Measurements from ENCODE around the gene KRT23.

KRT23 gene

GRCh38 chr17:40975516-40975915, 38.1 kb upstream of the KRT23 start:
- DNase-seq (ENCODE audit: insufficient read length, low spot score) (no peak), FAIRE-seq (no peak)
- no peak for TF ChIP-seq CTCF (IDR thresholded peaks at IDR 0.05; ENCODE audit: insufficient read depth, missing control alignments)

- FAIRE-seq (no peak), DNase-seq (ENCODE audit: insufficient read length, low spot score) (no peak)
- TF ChIP-seq CTCF (IDR thresholded peaks at IDR 0.05; ENCODE audit: insufficient read depth, missing control alignments) = no peak
Measured at GRCh38 chr17:40974366-40974765, 36.9 kb upstream of the KRT23 start.

GRCh38 chr17:40967582-40967981, 30.1 kb upstream of the KRT23 start:
- TF ChIP-seq CTCF (IDR thresholded peaks at IDR 0.05; ENCODE audit: insufficient read depth, missing control alignments) = no peak
- DNase-seq (ENCODE audit: insufficient read length, low spot score) (no peak), FAIRE-seq (no peak)

- TF ChIP-seq CTCF (IDR thresholded peaks at IDR 0.05; ENCODE audit: insufficient read depth, missing control alignments) = no peak
- FAIRE-seq = no peak
Measured at GRCh38 chr17:40966848-40967247, 29.4 kb upstream of the KRT23 start, which contains the start of gene KRT39. KRT39 (minus strand) TSS chr17:40966948; CDS start chr17:40966856, 92 bp downstream.

GRCh38 chr17:40963838-40964237, 26.4 kb upstream of the KRT23 start:
- peak; percentile 70 for TF ChIP-seq CTCF (IDR thresholded peaks at IDR 0.05; ENCODE audit: insufficient read depth, missing control alignments)
- DNase-seq (ENCODE audit: insufficient read length, low spot score) (no peak), FAIRE-seq (no peak)

More at GRCh38 chr17:40966848-40967247, 29.4 kb upstream of the KRT23 start, which contains the start of gene KRT39:
- no peak for DNase-seq (ENCODE audit: insufficient read length, low spot score)

- FAIRE-seq = no peak
- DNase-seq (ENCODE audit: insufficient read length, low spot score) = no peak
- TF ChIP-seq CTCF (IDR thresholded peaks at IDR 0.05; ENCODE audit: insufficient read depth, missing control alignments) = no peak
Measured at GRCh38 chr17:40962059-40962561, 24.7 kb upstream of the KRT23 start.

- no peak for DNase-seq (ENCODE audit: insufficient read length, low spot score)
Measured at GRCh38 chr17:40961591-40961990, 24.1 kb upstream of the KRT23 start.

More at GRCh38 chr17:40961591-40961990, 24.1 kb upstream of the KRT23 start:
- no peak for TF ChIP-seq CTCF (IDR thresholded peaks at IDR 0.05; ENCODE audit: insufficient read depth, missing control alignments)
- FAIRE-seq = no peak
